H1 (cell line): ENCODE measurements around the gene DPH5.

ENCODE experiments used
- ASH2L ChIP-seq: fragments of 200-600, 300-600 bp; sonication (generic); IDR thresholded peaks from one replicate; pipeline ENCODE4 v1.7.1; 2017; ENCODE audit warnings: low read length
- CHD1 ChIP-seq: IDR thresholded peaks from 2 replicates; pipeline ENCODE4 v1.6.1; 2012; ENCODE audit warnings: low read depth, low read length, improper control_type of control experiment
- POLR2A ChIP-seq, 2 experiments: IDR thresholded peaks; 1 replicate in 1 of 2; 2 replicates in 1 of 2; pipeline ENCODE4 v1.6.1; 2011; ENCODE audit warnings: low read depth in 2 of 2, low read length in 2 of 2, mild to moderate bottlenecking in 2 of 2; ENCODE audit errors: control extremely low read depth in 1 of 2
- POLR2AphosphoS5 ChIP-seq: IDR thresholded peaks from 2 replicates; pipeline ENCODE4 v1.6.1; 2011; ENCODE audit warnings: low read depth, low read length
- RAD21 ChIP-seq, 2 experiments: IDR thresholded peaks in 1 of 2; conservative IDR thresholded peaks in 1 of 2; 2 replicates each; pipeline ENCODE4 v1.6.1; 2011; ENCODE audit warnings: low read depth in 2 of 2, low read length in 2 of 2, improper control_type of control experiment in 1 of 2, inconsistent platforms in 1 of 2, mild to moderate bottlenecking in 1 of 2, moderate library complexity in 1 of 2
- RNF2 ChIP-seq: fragments of 200-900, 300-1000 bp; sonication (generic); IDR thresholded peaks from 2 replicates; pipeline ENCODE4 v1.7.1; 2016; ENCODE audit warnings: borderline replicate concordance, low read depth, mild to moderate bottlenecking, antibody characterized with exemption, low read length; ENCODE audit not compliant: poor library complexity, severe bottlenecking; ENCODE audit errors: missing control alignments
- TAF1 ChIP-seq: IDR thresholded peaks from 2 replicates; pipeline ENCODE4 v1.6.1; 2011; ENCODE audit warnings: mild to moderate bottlenecking, low read depth, low read length
- TCF12 ChIP-seq: IDR thresholded peaks from 2 replicates; pipeline ENCODE4 v1.6.1; 2011; ENCODE audit warnings: low read depth, mild to moderate bottlenecking, low read length
- TF ChIP-seq, protein P1 (sequence below), 3 experiments: IDR thresholded peaks; 1 replicate in 2 of 3; 2 replicates in 1 of 3; pipeline versions ENCODE4 v1.5.1 to v1.6.1; 2011; ENCODE audit warnings: low read length in 3 of 3, mild to moderate bottlenecking in 3 of 3, inconsistent platforms in 2 of 3, low read depth in 1 of 3, moderate library complexity in 1 of 3; ENCODE audit not compliant: insufficient read depth in 1 of 3; ENCODE audit errors: control extremely low read depth in 1 of 3
- TF ChIP-seq, protein P2 (sequence below): IDR thresholded peaks from 2 replicates; pipeline ENCODE4 v1.6.1; 2012; ENCODE audit warnings: low read length, inconsistent platforms
- TF ChIP-seq, protein P3 (sequence below): IDR thresholded peaks from 2 replicates; pipeline ENCODE4 v1.6.1; 2011; ENCODE audit warnings: low read depth, mild to moderate bottlenecking, low read length; ENCODE audit not compliant: insufficient read depth
- TF ChIP-seq, protein P4 (sequence below): IDR thresholded peaks from 2 replicates; pipeline ENCODE4 v1.6.1; 2011; ENCODE audit warnings: low read length, improper control_type of control experiment

DNA sequence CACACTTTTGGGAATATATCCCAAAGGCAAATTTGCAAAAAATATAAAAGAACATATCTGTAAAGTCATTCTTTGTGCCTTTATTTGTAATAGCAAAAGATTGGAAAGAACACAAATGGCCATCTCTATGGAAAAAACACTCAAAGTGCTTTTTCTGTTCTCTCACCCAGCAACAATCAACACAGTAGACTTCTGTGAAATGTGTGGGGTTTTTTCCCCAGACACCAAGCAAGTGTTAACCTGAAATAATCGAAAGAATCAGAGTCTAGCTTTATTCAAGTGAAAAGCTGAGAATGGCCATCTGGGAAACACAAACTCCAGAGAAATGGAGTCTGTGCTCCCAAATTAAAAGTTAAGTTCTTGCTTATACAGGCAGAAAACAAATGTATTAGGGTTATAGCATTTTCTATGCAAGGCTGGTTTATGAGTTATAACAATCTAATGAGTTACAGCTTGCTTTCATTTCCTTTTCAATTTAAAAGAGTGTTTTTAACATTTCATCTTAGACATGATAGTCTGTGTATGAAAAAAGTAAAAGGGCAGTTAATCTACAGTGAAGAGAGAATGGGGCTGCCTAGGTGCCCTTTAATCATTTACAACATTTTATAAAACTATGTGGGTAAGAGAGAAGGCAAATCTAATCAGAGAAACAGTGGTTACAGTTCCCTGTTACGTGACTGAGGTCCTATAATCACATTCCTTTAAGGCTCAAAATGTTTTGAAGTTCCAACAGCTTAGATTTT lies 83.1 kb downstream of the DPH5 start:
- TF ChIP-seq CHD1 (no peak), RAD21 (IDR thresholded peaks at IDR 0.05 in 1 of 2, conservative IDR thresholded peaks at IDR 0.05 in 1 of 2; ENCODE audit: low read depth in 2 of 2, low read length in 2 of 2) (no peak), POLR2AphosphoS5 (no peak), POLR2A (IDR thresholded peaks at IDR 0.05; ENCODE audit: control extremely low read depth in 1 of 2, low read depth in 2 of 2, low read length in 2 of 2) (no peak), TCF12 (no peak), TAF1 (no peak), ASH2L (no peak), RNF2 (no peak)
- TF ChIP-seq, protein P1, sequence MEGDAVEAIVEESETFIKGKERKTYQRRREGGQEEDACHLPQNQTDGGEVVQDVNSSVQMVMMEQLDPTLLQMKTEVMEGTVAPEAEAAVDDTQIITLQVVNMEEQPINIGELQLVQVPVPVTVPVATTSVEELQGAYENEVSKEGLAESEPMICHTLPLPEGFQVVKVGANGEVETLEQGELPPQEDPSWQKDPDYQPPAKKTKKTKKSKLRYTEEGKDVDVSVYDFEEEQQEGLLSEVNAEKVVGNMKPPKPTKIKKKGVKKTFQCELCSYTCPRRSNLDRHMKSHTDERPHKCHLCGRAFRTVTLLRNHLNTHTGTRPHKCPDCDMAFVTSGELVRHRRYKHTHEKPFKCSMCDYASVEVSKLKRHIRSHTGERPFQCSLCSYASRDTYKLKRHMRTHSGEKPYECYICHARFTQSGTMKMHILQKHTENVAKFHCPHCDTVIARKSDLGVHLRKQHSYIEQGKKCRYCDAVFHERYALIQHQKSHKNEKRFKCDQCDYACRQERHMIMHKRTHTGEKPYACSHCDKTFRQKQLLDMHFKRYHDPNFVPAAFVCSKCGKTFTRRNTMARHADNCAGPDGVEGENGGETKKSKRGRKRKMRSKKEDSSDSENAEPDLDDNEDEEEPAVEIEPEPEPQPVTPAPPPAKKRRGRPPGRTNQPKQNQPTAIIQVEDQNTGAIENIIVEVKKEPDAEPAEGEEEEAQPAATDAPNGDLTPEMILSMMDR (IDR thresholded peaks at IDR 0.05; ENCODE audit: control extremely low read depth in 1 of 3, insufficient read depth in 1 of 3, low read depth in 1 of 3, low read length in 3 of 3), result no peak
- TF ChIP-seq, protein P2, sequence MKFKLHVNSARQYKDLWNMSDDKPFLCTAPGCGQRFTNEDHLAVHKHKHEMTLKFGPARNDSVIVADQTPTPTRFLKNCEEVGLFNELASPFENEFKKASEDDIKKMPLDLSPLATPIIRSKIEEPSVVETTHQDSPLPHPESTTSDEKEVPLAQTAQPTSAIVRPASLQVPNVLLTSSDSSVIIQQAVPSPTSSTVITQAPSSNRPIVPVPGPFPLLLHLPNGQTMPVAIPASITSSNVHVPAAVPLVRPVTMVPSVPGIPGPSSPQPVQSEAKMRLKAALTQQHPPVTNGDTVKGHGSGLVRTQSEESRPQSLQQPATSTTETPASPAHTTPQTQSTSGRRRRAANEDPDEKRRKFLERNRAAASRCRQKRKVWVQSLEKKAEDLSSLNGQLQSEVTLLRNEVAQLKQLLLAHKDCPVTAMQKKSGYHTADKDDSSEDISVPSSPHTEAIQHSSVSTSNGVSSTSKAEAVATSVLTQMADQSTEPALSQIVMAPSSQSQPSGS, result no peak
- TF ChIP-seq, protein P3, sequence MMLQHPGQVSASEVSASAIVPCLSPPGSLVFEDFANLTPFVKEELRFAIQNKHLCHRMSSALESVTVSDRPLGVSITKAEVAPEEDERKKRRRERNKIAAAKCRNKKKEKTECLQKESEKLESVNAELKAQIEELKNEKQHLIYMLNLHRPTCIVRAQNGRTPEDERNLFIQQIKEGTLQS, result no peak
- TF ChIP-seq, protein P4, sequence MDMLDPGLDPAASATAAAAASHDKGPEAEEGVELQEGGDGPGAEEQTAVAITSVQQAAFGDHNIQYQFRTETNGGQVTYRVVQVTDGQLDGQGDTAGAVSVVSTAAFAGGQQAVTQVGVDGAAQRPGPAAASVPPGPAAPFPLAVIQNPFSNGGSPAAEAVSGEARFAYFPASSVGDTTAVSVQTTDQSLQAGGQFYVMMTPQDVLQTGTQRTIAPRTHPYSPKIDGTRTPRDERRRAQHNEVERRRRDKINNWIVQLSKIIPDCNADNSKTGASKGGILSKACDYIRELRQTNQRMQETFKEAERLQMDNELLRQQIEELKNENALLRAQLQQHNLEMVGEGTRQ, result no peak
